Sigmoid colon (tissue), 3 donors: ENCODE data around the gene PPP4R3B.

Experiments
- POLR2A ChIP-seq, 2 donors: fragments of 450-650 bp; IDR thresholded peaks; one replicate each; pipeline ENCODE4 v1.6.1; 2016; ENCODE audit warnings: antibody characterized with exemption in 2 of 2, mild to moderate bottlenecking in 2 of 2, moderate library complexity in 2 of 2
- TF ChIP-seq, protein P1 (sequence below), 4 experiments: fragments of 450-650 bp in 3 of 4; fragments of 200-600 bp in 1 of 4; IDR thresholded peaks; one replicate each; pipeline ENCODE4 v1.5.1; 2016 to 2019; ENCODE audit warnings: antibody characterized with exemption in 4 of 4, mild to moderate bottlenecking in 3 of 4, moderate library complexity in 2 of 4

DNA sequence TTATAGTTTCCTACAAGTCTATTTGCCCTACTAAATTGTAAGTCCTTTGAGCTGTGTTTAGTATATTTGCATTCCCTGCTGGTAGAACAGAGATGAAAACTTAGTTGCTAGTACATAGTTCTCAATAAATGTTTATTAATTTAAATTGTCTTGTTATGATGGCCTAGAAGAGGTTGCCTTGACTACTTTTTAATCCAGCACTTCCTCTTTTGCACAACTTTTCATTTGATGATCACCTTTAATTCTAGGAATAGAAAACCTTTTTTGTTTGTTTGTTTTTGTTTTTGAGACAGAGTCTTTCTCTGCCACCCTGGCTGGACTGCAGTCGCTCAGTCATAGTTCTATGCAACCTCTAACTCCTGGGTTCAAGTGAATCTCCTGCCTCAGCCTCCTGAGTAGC lies 91.2 kb downstream of the PPP4R3B start:
- TF ChIP-seq, protein P1, sequence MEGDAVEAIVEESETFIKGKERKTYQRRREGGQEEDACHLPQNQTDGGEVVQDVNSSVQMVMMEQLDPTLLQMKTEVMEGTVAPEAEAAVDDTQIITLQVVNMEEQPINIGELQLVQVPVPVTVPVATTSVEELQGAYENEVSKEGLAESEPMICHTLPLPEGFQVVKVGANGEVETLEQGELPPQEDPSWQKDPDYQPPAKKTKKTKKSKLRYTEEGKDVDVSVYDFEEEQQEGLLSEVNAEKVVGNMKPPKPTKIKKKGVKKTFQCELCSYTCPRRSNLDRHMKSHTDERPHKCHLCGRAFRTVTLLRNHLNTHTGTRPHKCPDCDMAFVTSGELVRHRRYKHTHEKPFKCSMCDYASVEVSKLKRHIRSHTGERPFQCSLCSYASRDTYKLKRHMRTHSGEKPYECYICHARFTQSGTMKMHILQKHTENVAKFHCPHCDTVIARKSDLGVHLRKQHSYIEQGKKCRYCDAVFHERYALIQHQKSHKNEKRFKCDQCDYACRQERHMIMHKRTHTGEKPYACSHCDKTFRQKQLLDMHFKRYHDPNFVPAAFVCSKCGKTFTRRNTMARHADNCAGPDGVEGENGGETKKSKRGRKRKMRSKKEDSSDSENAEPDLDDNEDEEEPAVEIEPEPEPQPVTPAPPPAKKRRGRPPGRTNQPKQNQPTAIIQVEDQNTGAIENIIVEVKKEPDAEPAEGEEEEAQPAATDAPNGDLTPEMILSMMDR (IDR thresholded peaks at IDR 0.05) = no peak
- TF ChIP-seq POLR2A (IDR thresholded peaks at IDR 0.05) = no peak
